Astrocyte (in vitro differentiated cells and primary cell): Measurements from ENCODE around the gene ZNF687.

Experiments used
- CTCF ChIP-seq: IDR thresholded peaks from 2 replicates; pipeline ENCODE4 v1.5.1; 2011; ENCODE audit warnings: low read depth, mild to moderate bottlenecking, inconsistent platforms, low read length, moderate library complexity; ENCODE audit not compliant: insufficient read depth
- EZH2 ChIP-seq: IDR thresholded peaks from 2 replicates; pipeline ENCODE4 v1.6.1; 2012; ENCODE audit warnings: mild to moderate bottlenecking, low read length, inconsistent platforms; ENCODE audit not compliant: insufficient read depth

- TF ChIP-seq CTCF (no peak), EZH2 (no peak)
These were observed 11.0 kb downstream of the ZNF687 start for GRCh38 chr1:151293093-151293492.
